Endothelial cell of umbilical vein (primary cell): ENCODE measurements around the gene PTRH1. TPM values are rescaled to one million over a fixed set of nuclear protein-coding genes. Genes with fewer than 3 reads are reported as not detected.

Experiments used
- BruUV-seq: library from RNA; stranded (reverse); fragments of 400-500 nt; replicated peaks from 2 replicates; lab custom pipeline; 2021; lab: Mats Ljungman, UMichigan
- CTCF ChIA-PET: fragments of 300-600, 350-600 bp; sonication (Branson Sonifier 250); formaldehyde crosslinking; loops from one replicate; lab custom pipeline; 2021; ENCODE audit warnings: antibody characterized with exemption, inconsistent platforms; lab: Charles Lee
- POLR2A ChIA-PET: fragments of 300-600, 350-600 bp; sonication (Branson Sonifier 250); formaldehyde crosslinking; loops from one replicate; lab custom pipeline; 2021; ENCODE audit warnings: antibody characterized with exemption, inconsistent platforms; lab: Charles Lee
- DNase-seq: peaks from one replicate; pipeline ENCODE4 v3.0.0-alpha.2; 2011; ENCODE audit warnings: low read depth, low spot score
- FAIRE-seq: peaks from 2 replicates; lab custom pipeline; 2011; peaks lifted over from hg19 to GRCh38; lab: Jason Lieb, UNC
- H2AFZ ChIP-seq: 2 replicates; pipeline ENCODE4 v1.6.0; 2012; ENCODE audit warnings: low read depth, low read length, control low read depth, inconsistent platforms
- H3K27ac ChIP-seq: 2 replicates; pipeline ENCODE4 v1.5.1; 2011; ENCODE audit warnings: low read depth, mild to moderate bottlenecking, control low read depth, low read length, moderate library complexity; ENCODE audit not compliant: insufficient read depth
- H3K27me3 ChIP-seq, 2 experiments: 2 replicates each; pipeline versions ENCODE4 v1.6.0 to v1.6.1; 2011; ENCODE audit warnings: low read length in 2 of 2, mixed read lengths in 1 of 2; ENCODE audit not compliant: control insufficient read depth in 2 of 2, insufficient read depth in 2 of 2
- H3K36me3 ChIP-seq, 2 experiments: 2 replicates in 1 of 2; 3 replicates in 1 of 2; pipeline ENCODE4 v1.5.1; 2011; ENCODE audit warnings: low read length in 2 of 2, mild to moderate bottlenecking in 1 of 2, moderate library complexity in 1 of 2; ENCODE audit not compliant: control insufficient read depth in 2 of 2, insufficient read depth in 2 of 2; ENCODE audit errors: extremely low read depth in 1 of 2
- H3K4me1 ChIP-seq: 3 replicates; pipeline ENCODE4 v1.5.1; 2011; ENCODE audit warnings: mild to moderate bottlenecking, low read length; ENCODE audit not compliant: control insufficient read depth, insufficient read depth; ENCODE audit errors: extremely low read depth
- H3K4me2 ChIP-seq: 2 replicates; pipeline ENCODE4 v1.6.1; 2011; ENCODE audit warnings: low read length, control low read depth, mixed read lengths; ENCODE audit not compliant: insufficient read depth
- H3K4me3 ChIP-seq, 3 experiments: fragments of 200-600 bp in 1 of 3; sonication (generic), shearing (Covaris generic) in 1 of 3; replicated peaks in 1 of 3; 2 replicates each; pipeline ENCODE4 v1.5.1; 2011 to 2016; ENCODE audit warnings: control low read depth in 3 of 3, low read length in 3 of 3, mild to moderate bottlenecking in 2 of 3, inconsistent platforms in 1 of 3, low read depth in 1 of 3, moderate library complexity in 1 of 3; ENCODE audit not compliant: insufficient read depth in 1 of 3
- H3K79me2 ChIP-seq: 2 replicates; pipeline ENCODE4 v1.6.0; 2012; ENCODE audit warnings: low read length, inconsistent platforms; ENCODE audit not compliant: control insufficient read depth, insufficient read depth
- H3K9ac ChIP-seq: replicated peaks from 2 replicates; pipeline ENCODE3; 2011; ENCODE audit warnings: low read length, control low read depth; ENCODE audit not compliant: insufficient read depth; ENCODE audit errors: extremely low read depth
- H3K9me1 ChIP-seq: replicated peaks from 3 replicates; pipeline ENCODE4 v1.6.0; 2011; ENCODE audit warnings: mild to moderate bottlenecking, low read length; ENCODE audit not compliant: control insufficient read depth, insufficient read depth; ENCODE audit errors: extremely low read depth
- H3K9me3 ChIP-seq: replicated peaks from 2 replicates; pipeline ENCODE4 v1.5.1; 2012; ENCODE audit warnings: low read length, inconsistent platforms; ENCODE audit not compliant: control insufficient read depth, insufficient read depth
- H4K20me1 ChIP-seq: replicated peaks from 2 replicates; pipeline ENCODE3; 2011; ENCODE audit warnings: mild to moderate bottlenecking, low read length; ENCODE audit not compliant: control insufficient read depth, insufficient read depth; ENCODE audit errors: extremely low read depth
- CTCF ChIP-seq, 2 donors: IDR thresholded peaks; 1 replicate in 1 of 2; 2 replicates in 1 of 2; pipeline ENCODE4 v1.5.1; 2011; ENCODE audit warnings: low read length in 2 of 2, mild to moderate bottlenecking in 2 of 2, moderate library complexity in 2 of 2, control low read depth in 1 of 2, inconsistent platforms in 1 of 2, low read depth in 1 of 2; ENCODE audit not compliant: insufficient read depth in 1 of 2; ENCODE audit errors: extremely low read depth in 1 of 2
- EZH2 ChIP-seq: IDR thresholded peaks from 2 replicates; pipeline ENCODE4 v1.6.1; 2012; ENCODE audit warnings: borderline replicate concordance, low read depth, mild to moderate bottlenecking, moderate library complexity, low read length, inconsistent platforms; ENCODE audit not compliant: severe bottlenecking
- FOS ChIP-seq: IDR thresholded peaks from 2 replicates; pipeline ENCODE4 v1.6.1; 2011; ENCODE audit warnings: mild to moderate bottlenecking, low read length, moderate library complexity, borderline replicate concordance; ENCODE audit not compliant: insufficient read depth
- GATA2 ChIP-seq: IDR thresholded peaks from 2 replicates; pipeline ENCODE4 v1.7.0; 2011; ENCODE audit warnings: low read depth, mild to moderate bottlenecking, moderate library complexity, mixed read lengths, low read length; ENCODE audit not compliant: insufficient read length, insufficient read depth
- JUN ChIP-seq: IDR thresholded peaks from 2 replicates; pipeline ENCODE4 v1.6.1; 2011; ENCODE audit warnings: borderline replicate concordance, low read depth; ENCODE audit not compliant: insufficient read length, insufficient read depth
- MAX ChIP-seq: IDR thresholded peaks from 2 replicates; pipeline ENCODE4 v1.6.1; 2011; ENCODE audit not compliant: insufficient read depth, insufficient read length
- MYC ChIP-seq: IDR thresholded peaks from one replicate; pipeline ENCODE4 v1.6.1; 2011; ENCODE audit warnings: mild to moderate bottlenecking, low read depth, low read length
- POLR2A ChIP-seq: IDR thresholded peaks from 2 replicates; pipeline ENCODE4 v1.6.1; 2012; ENCODE audit warnings: low read depth, mild to moderate bottlenecking, control low read depth, low read length
- POLR2AphosphoS5 ChIP-seq: IDR thresholded peaks from 2 replicates; pipeline ENCODE4 v1.6.1; 2012; ENCODE audit warnings: low read depth, mild to moderate bottlenecking, control low read depth, low read length, moderate library complexity; ENCODE audit not compliant: insufficient read depth
- dilution Hi-C: fragments of 300-500 bp; cut with MboI; formaldehyde crosslinking; loops from one replicate; pipeline ENCODE4 v1.15.0; 2019; ENCODE audit warnings: low sequenced_read_pairs; ENCODE audit not compliant: extremely low pct_ligation_motif_present
- intact Hi-C: fragments of 100-400 bp; cut with micrococcal nuclease; formaldehyde crosslinking; loops from one replicate; pipeline ENCODE4 v1.10.0; 2022
- polyA plus RNA-seq, 4 experiments: library from polyadenylated mRNA; depleted of rRNA in 3 of 4; stranded (reverse) in 3 of 4; unstranded in 1 of 4; fragments of >200 nt; gene quantifications; 2 replicates each; pipeline versions ENCODE4 v1.2.1 to v1.2.3, GENCODE V29; 2011 to 2012; ENCODE audit warnings: missing spikeins in 1 of 4
- total RNA-seq: library from RNA; stranded (reverse); gene quantifications from 2 replicates; pipeline ENCODE4 v1.2.3, GENCODE V29; 2021

The PTRH1 gene
- total and polyA plus RNA-seq, 2 donors (not counting 3 experiments of a cell fraction or from before 2014, with no cell fraction given), result 25.1 to 52.2 TPM

GRCh38 chr9:127700594-127701255 is 14.7 kb downstream of the PTRH1 start:
- no peaks in the 10 kb centered on the region for H3K4me1 ChIP-seq
- no peaks in the 10 kb centered on the region for H3K27me3 ChIP-seq
- H3K27ac ChIP-seq, result no peak overlapping the region
- no peaks in the 10 kb centered on the region for H4K20me1 ChIP-seq
- TF ChIP-seq MYC (no peak), GATA2 (no peak), POLR2AphosphoS5 (no peak), CTCF (IDR thresholded peaks at IDR 0.05; ENCODE audit: extremely low read depth in 1 of 2, insufficient read depth in 1 of 2, low read depth in 1 of 2, low read length in 2 of 2) (no peak), JUN (no peak), POLR2A (no peak), MAX (no peak), FOS (no peak), EZH2 (no peak)
- no peaks in the 10 kb centered on the region for H3K9me3 ChIP-seq
- FAIRE-seq (no peak), DNase-seq (no peak)
- H3K9ac ChIP-seq, result no peak overlapping the region
- intact Hi-C loops, result no loop called here
- ChIA-PET CTCF (interaction anchor here (1.0 kb wide), 1 partner anchor 175 kb away, joined by 3 read pairs; no protein-coding TSS in a partner anchor), POLR2A (interaction anchor here (0.6 kb wide), 1 partner anchor 39 kb away, joined by 3 read pairs; no protein-coding TSS in a partner anchor)
- no peak overlapping the region for H3K4me2 ChIP-seq
- H2AFZ ChIP-seq, result no peak overlapping the region
- no peaks in the 10 kb centered on the region for H3K79me2 ChIP-seq
- dilution Hi-C loops, result no loop called here
- no peaks in the 10 kb centered on the region for H3K9me1 ChIP-seq
- BruUV-seq, result no TSS peak
- H3K4me3 ChIP-seq, result no peak overlapping the region
- no peaks in the 10 kb centered on the region for H3K36me3 ChIP-seq
